Measurements from ENCODE around the gene MMP14.

The MMP14 gene

GRCh38 chr14:22872833-22873520 is 36.6 kb downstream of the MMP14 start:
- FAIRE-seq (no peak), DNase-seq (ENCODE audit: insufficient read length, low spot score) (no peak)
- no peak for TF ChIP-seq POLR2A (IDR thresholded peaks at IDR 0.05; ENCODE audit: low read depth, low read length)

GRCh38 chr14:22875003-22875747 is 38.8 kb downstream of the MMP14 start:
- DNase-seq (ENCODE audit: insufficient read length, low spot score): no peak
- no peak for FAIRE-seq
- TF ChIP-seq POLR2A (IDR thresholded peaks at IDR 0.05; ENCODE audit: low read depth, low read length): no peak

- DNase-seq (ENCODE audit: insufficient read length, low spot score) (no peak), FAIRE-seq (no peak)
- TF ChIP-seq POLR2A (IDR thresholded peaks at IDR 0.05; ENCODE audit: low read depth, low read length): no peak
Observed at GRCh38 chr14:22875748-22876319, 39.4 kb downstream of the MMP14 start.

- no peak for TF ChIP-seq POLR2A (IDR thresholded peaks at IDR 0.05; ENCODE audit: low read depth, low read length)
- DNase-seq (ENCODE audit: insufficient read length, low spot score) (no peak), FAIRE-seq (no peak)
Observed at GRCh38 chr14:22877000-22877501, 40.7 kb downstream of the MMP14 start.

GRCh38 chr14:22878271-22879246 is 42.2 kb downstream of the MMP14 start:
- no peak for DNase-seq (ENCODE audit: insufficient read length, low spot score)
- no peak for FAIRE-seq
- no peak for TF ChIP-seq POLR2A (IDR thresholded peaks at IDR 0.05; ENCODE audit: low read depth, low read length)

- no peak for TF ChIP-seq POLR2A (IDR thresholded peaks at IDR 0.05; ENCODE audit: low read depth, low read length)
- DNase-seq (ENCODE audit: insufficient read length, low spot score) (no peak), FAIRE-seq (no peak)
Observed at GRCh38 chr14:22882064-22882463, 45.7 kb downstream of the MMP14 start.

GRCh38 chr14:22882529-22883172 is 46.3 kb downstream of the MMP14 start:
- TF ChIP-seq POLR2A (IDR thresholded peaks at IDR 0.05; ENCODE audit: low read depth, low read length): no peak
- peak; percentile 43 for DNase-seq (ENCODE audit: insufficient read length, low spot score)
- no peak for FAIRE-seq

- FAIRE-seq (no peak), DNase-seq (ENCODE audit: insufficient read length, low spot score) (no peak)
- TF ChIP-seq POLR2A (IDR thresholded peaks at IDR 0.05; ENCODE audit: low read depth, low read length): no peak
Observed at GRCh38 chr14:22883173-22883976, 47.0 kb downstream of the MMP14 start, which contains the start of gene REM2. Gene REM2, plus strand, starts transcription at chr14:22883222. Its CDS starts 66 bp downstream, at chr14:22883288.

- no peak for TF ChIP-seq POLR2A (IDR thresholded peaks at IDR 0.05; ENCODE audit: low read depth, low read length)
- FAIRE-seq: no peak
- DNase-seq (ENCODE audit: insufficient read length, low spot score): no peak
Observed at GRCh38 chr14:22884076-22884737, 47.8 kb downstream of the MMP14 start.

- DNase-seq (ENCODE audit: insufficient read length, low spot score) (no peak), FAIRE-seq (no peak)
- TF ChIP-seq POLR2A (IDR thresholded peaks at IDR 0.05; ENCODE audit: low read depth, low read length): no peak
Observed at GRCh38 chr14:22884738-22885523, 48.5 kb downstream of the MMP14 start.

- FAIRE-seq: no peak
- no peak for DNase-seq (ENCODE audit: insufficient read length, low spot score)
- TF ChIP-seq POLR2A (IDR thresholded peaks at IDR 0.05; ENCODE audit: low read depth, low read length): no peak
Observed at GRCh38 chr14:22885975-22886374, 49.6 kb downstream of the MMP14 start.
